Pancreas (tissue), 10 donors: Measurements from ENCODE around the gene CELF4. TPM values are rescaled to one million over a fixed set of nuclear protein-coding genes. Genes with fewer than 3 reads are reported as not detected.

ENCODE experiments used
- ATAC-seq, 4 donors: fragments of 200-7000 bp; cut with Tn5 transposase; one replicate each; pipeline versions ENCODE4 v1.8.0 to v1.9.1; 2020; ENCODE audit warnings: mild to moderate bottlenecking in 4 of 4, moderate library complexity in 4 of 4
- DNase-seq, 6 donors: peaks; one replicate each; pipeline ENCODE4 v3.0.0-alpha.2; 2020
- FAIRE-seq: peaks from 2 replicates; lab custom pipeline; 2012; peaks lifted over from hg19 to GRCh38; lab: Jason Lieb, UNC
- H3K27ac ChIP-seq, 4 donors: fragments of 200-600 bp; sonication (generic); 1 replicate in 3 of 4; 2 replicates in 1 of 4; pipeline versions ENCODE4 v1.5.0 to v1.8.0; 2020
- H3K27me3 ChIP-seq, 4 donors: fragments of 200-600 bp; one replicate each; pipeline ENCODE4 v1.8.0; 2021
- H3K36me3 ChIP-seq, 3 donors: fragments of 200-600 bp; sonication (generic) in 1 of 3; one replicate each; pipeline versions ENCODE4 v1.5.0 to v1.8.0; 2020 to 2021
- H3K4me1 ChIP-seq, 3 donors: fragments of 200-600 bp; one replicate each; pipeline ENCODE4 v1.8.0; 2021
- H3K4me3 ChIP-seq, 4 donors: fragments of 200-600 bp; sonication (generic) in 2 of 4; one replicate each; pipeline versions ENCODE4 v1.5.0 to v1.8.0; 2020 to 2021
- H3K9me3 ChIP-seq, 4 donors: fragments of 200-600 bp; one replicate each; pipeline ENCODE4 v1.8.0; 2021
- CTCF ChIP-seq, 4 donors: fragments of 200-600 bp; sonication (generic) in 3 of 4; IDR thresholded peaks; one replicate each; pipeline versions ENCODE4 v1.5.0 to v1.8.0; 2021; ENCODE audit warnings: antibody characterized with exemption in 4 of 4
- WGBS, 2 donors: extraction: QIAGEN DNeasy Blood & Tissue Kit; methylation state at CpG; one replicate each; pipeline ENCODE4 v1.1.7; 2013; 5-methylcytosine and 5-hydroxymethylcytosine counted together
- intact Hi-C, 3 donors: fragments of 100-400 bp; cut with DNase I; formaldehyde crosslinking; loops; one replicate each; pipeline versions ENCODE4 v1.11.1 to v1.14.2; 2022
- polyA plus RNA-seq, 2 donors: library from polyadenylated mRNA; stranded (reverse); fragments of 200-250 nt; gene quantifications; one replicate each; pipeline ENCODE4 v1.2.3, GENCODE V29; 2013
- total RNA-seq, 6 donors: library from RNA; stranded (reverse); fragmentation: NEBNext Ultra II Directional in 4 of 6; extraction: Animal tissue kit (Norgen Biotek cat#: 25700) in 4 of 6; gene quantifications; one replicate each; pipeline versions ENCODE4 v1.2.1 to v1.2.4, GENCODE V29; 2021 to 2023
- donor health status: healthy with polysubstance abuse.
- donor health status: DM: no; HTN: no; CAD: no; lungs with moderate emphysema.
- donor health status: DM: no; HTN: no; CAD: no.
- donor health status: control.
- donor health status: control.
- donor health status: Bipolar disorder and iron deficiency.
- donor health status: DM: yes; HTN: yes; CAD: no.
- donor health status: DM: no; HTN: no; CAD: no.
- donor health status: DM: no; HTN: no; CAD: no.
- donor health status: DM: yes; HTN: yes; CAD: no.

CELF4 gene
- total and polyA plus RNA-seq, 8 donors, result 1.0 to 10.0 (median 2.8) TPM

GRCh38 chr18:37235583-37235982 lies 330.0 kb downstream of the CELF4 start:
- no peak for FAIRE-seq
- H3K27me3 ChIP-seq, result no peaks in the 10 kb centered on the region
- H3K9me3 ChIP-seq, result no peaks in the 10 kb centered on the region

GRCh38 chr18:37231251-37231650 lies 334.3 kb downstream of the CELF4 start:
- no peak for TF ChIP-seq CTCF (IDR thresholded peaks at IDR 0.05)
- no peaks in the 10 kb centered on the region for H3K9me3 ChIP-seq
- FAIRE-seq (no peak), ATAC-seq (no peak), DNase-seq (no peak)
- intact Hi-C loops, result no loop called here
- H3K4me1 ChIP-seq, result no peaks in the 10 kb centered on the region
- no peaks in the 10 kb centered on the region for H3K36me3 ChIP-seq
- no peak overlapping the region for H3K27ac ChIP-seq
- 41 to 42% methylated on average over 3 of the region's 3 CpGs for WGBS, 2 donors
- no peaks in the 10 kb centered on the region for H3K27me3 ChIP-seq
- H3K4me3 ChIP-seq, result no peak overlapping the region

More at GRCh38 chr18:37235583-37235982, 330.0 kb downstream of the CELF4 start:
- intact Hi-C loops, result no loop called here
- H3K27ac ChIP-seq, result no peak overlapping the region
- no peaks in the 10 kb centered on the region for H3K36me3 ChIP-seq
- H3K4me3 ChIP-seq, result no peak overlapping the region
- WGBS, 2 donors, result 78 to 82% methylated on average over 2 of the region's 2 CpGs
- TF ChIP-seq CTCF (IDR thresholded peaks at IDR 0.05), result no peak
- H3K4me1 ChIP-seq, result no peaks in the 10 kb centered on the region
- no peak for DNase-seq
- no peak for ATAC-seq

GRCh38 chr18:37230768-37231167 lies 334.8 kb downstream of the CELF4 start:
- no peak overlapping the region for H3K27ac ChIP-seq
- intact Hi-C loops, result no loop called here
- no peak overlapping the region for H3K4me3 ChIP-seq
- 64 to 66% methylated on average over 3 of the region's 3 CpGs for WGBS, 2 donors
- TF ChIP-seq CTCF (IDR thresholded peaks at IDR 0.05), result no peak
- H3K36me3 ChIP-seq, result no peaks in the 10 kb centered on the region
- FAIRE-seq (no peak), DNase-seq (no peak), ATAC-seq (no peak)
- H3K4me1 ChIP-seq, result no peaks in the 10 kb centered on the region
- no peaks in the 10 kb centered on the region for H3K27me3 ChIP-seq
- no peaks in the 10 kb centered on the region for H3K9me3 ChIP-seq

- no peak for ATAC-seq
- H3K27me3 ChIP-seq, result no peaks in the 10 kb centered on the region
- WGBS, 2 donors, result 83% methylated on average over 4 of the region's 4 CpGs
- no peaks in the 10 kb centered on the region for H3K36me3 ChIP-seq
- H3K4me3 ChIP-seq, result no peak overlapping the region
- no peak overlapping the region for H3K27ac ChIP-seq
- intact Hi-C loops, result loop anchor here in 1 of 3 donors (10.0 kb wide), 1 partner anchor 50 kb away; no protein-coding TSS in a partner anchor
- H3K9me3 ChIP-seq, result peaks cover 0 to under 1% (median 0%) of the 10 kb centered on the region in 4 donors
- no peak for DNase-seq
- FAIRE-seq, result no peak
- no peak for TF ChIP-seq CTCF (IDR thresholded peaks at IDR 0.05)
- no peaks in the 10 kb centered on the region for H3K4me1 ChIP-seq
Observed at GRCh38 chr18:37225279-37225678, 340.3 kb downstream of the CELF4 start.

GRCh38 chr18:37222999-37223378 lies 342.6 kb downstream of the CELF4 start:
- peaks cover 0 to 4% (median 0%) of the 10 kb centered on the region in 4 donors for H3K9me3 ChIP-seq
- 72 to 84% methylated on average over 4 to 5 of the region's 5 CpGs for WGBS, 2 donors
- H3K36me3 ChIP-seq, result no peaks in the 10 kb centered on the region
- H3K27ac ChIP-seq, result no peak overlapping the region
- intact Hi-C loops, result loop anchor here in 1 of 3 donors (10.0 kb wide), 1 partner anchor 52 kb away; no protein-coding TSS in a partner anchor
- TF ChIP-seq CTCF (IDR thresholded peaks at IDR 0.05), result no peak
- no peak overlapping the region for H3K4me3 ChIP-seq
- FAIRE-seq, result no peak
- no peak for DNase-seq
- H3K4me1 ChIP-seq, result no peaks in the 10 kb centered on the region
- no peaks in the 10 kb centered on the region for H3K27me3 ChIP-seq
- ATAC-seq, result no peak
